GM19193 (cell line): ENCODE data around the gene PTPRD.

Experiments used
- POLR2A ChIP-seq: IDR thresholded peaks from 4 replicates; pipeline ENCODE4 v1.6.1; 2011; ENCODE audit not compliant: insufficient read depth, insufficient read length; ENCODE audit errors: extremely low read depth

Gene PTPRD

GRCh38 chr9:9122230-9122875 is 1490.4 kb downstream of the PTPRD start:
- TF ChIP-seq POLR2A, result no peak

GRCh38 chr9:9117866-9118265 is 1494.9 kb downstream of the PTPRD start:
- TF ChIP-seq POLR2A, result no peak

DNA sequence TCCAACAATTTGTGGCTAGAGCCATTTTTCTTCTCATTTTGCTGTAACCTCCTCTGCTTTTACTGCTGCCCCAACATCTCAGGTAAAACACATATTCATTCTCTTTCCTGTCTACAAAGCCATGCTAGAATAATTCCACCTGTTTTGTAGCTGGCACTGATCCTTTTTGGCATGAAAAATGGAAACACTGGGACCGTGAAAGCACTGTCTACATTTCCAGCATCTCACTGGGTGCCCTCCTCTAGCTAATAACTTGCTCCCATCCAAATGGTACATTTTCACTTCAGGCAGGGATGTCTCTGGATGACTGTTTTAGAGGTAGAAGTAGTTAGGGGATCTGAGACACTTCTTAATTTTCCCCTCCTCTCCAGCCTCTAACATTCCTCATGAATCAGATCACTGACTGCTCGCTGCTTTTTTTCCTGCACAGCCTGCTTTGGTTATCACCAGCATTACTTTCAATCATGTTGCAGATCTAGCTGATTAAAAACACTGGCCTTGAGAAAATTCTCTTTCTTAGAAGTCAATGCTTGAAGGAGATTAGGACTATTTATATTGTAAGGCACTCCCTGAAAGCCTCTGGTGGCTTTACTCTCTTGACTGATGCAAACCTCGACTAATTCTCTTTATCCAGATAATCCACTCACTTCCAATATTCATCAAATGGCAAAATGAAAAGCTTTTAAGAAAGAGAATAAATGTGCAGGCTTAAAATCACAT is 1500.6 kb downstream of the PTPRD start:
- no peak for TF ChIP-seq POLR2A

DNA sequence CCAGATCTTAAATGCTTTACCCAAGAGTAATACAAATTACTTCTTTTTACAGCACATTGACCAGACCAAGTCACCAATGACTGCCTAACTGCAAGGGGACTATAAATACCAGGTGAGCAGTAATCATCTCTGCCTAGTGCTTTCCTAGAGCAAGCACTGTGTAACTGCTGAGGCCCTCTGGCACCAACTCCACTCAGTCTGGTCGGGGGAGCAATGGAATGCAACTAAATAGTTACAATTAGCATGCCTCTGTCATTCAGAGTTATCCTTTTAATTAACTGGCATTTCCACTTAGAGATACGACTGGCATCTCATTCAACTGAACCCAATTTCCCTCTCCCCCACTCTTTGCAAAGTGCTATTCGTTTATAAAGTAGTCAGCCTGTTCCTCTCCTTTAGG is 1504.2 kb downstream of the PTPRD start:
- no peak for TF ChIP-seq POLR2A

DNA sequence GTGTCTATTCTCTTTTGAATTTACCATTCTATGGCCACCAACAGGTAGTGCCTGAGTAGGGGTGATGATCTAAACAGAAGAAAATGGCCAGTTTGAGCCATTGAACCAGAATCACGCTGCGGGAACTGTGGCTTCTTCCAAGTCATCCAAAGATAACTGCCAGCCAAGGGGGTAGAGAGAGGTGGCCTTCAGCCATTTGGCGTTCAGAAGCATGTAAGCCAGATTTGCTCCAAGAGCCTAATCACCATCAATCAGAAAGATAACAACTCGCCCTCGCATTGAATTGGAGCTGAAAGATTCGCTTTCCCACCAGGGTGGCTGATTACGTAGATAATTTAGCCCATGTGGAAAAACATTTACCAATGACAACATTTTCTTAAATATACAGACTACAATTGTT is 1510.5 kb downstream of the PTPRD start:
- TF ChIP-seq POLR2A, result no peak

- TF ChIP-seq POLR2A, result no peak
Measured at GRCh38 chr9:9100070-9100469, 1512.7 kb downstream of the PTPRD start.

DNA sequence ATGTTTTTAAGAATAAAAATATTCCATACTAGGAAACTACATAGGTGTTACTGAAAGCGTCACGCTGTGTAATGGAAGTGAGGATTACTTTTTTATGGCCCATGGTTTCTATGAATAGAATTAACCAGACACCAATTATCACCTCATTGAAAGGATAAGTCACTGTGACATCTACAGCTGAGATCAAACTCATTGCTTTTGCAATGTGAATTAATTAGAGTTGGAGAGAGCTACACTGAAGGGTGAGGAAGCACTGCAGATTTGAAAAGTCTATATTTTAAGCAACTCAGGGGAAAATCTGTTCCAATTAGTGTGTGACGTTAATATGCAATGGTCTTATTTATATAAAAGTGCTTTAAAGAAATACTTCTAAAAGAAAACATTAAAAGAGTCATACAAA is 1513.2 kb downstream of the PTPRD start:
- no peak for TF ChIP-seq POLR2A

GRCh38 chr9:9091387-9091786 is 1521.4 kb downstream of the PTPRD start:
- TF ChIP-seq POLR2A, result no peak

DNA sequence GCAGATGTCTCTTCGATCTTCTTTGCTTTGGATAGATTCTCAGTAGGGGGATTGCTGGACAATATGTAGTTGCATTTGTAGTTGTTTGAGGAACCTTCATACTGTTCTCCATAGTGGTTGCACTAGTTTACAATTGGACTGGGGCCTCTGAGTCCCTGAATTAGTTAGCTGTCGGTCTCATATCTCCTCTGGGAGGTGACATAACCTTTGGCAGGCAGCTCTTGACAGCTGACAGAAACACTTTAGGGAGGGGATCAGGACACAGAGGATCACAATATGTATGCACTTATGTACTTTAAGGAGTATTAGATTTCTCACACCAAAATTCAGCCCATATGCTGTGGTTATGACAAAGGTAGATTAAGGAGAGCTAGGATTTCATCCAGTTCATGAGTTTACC is 1533.3 kb downstream of the PTPRD start:
- no peak for TF ChIP-seq POLR2A

- TF ChIP-seq POLR2A, result no peak
Measured at GRCh38 chr9:9078301-9078700, 1534.5 kb downstream of the PTPRD start.

- no peak for TF ChIP-seq POLR2A
Measured at GRCh38 chr9:9061627-9062026, 1551.2 kb downstream of the PTPRD start.

GRCh38 chr9:9054354-9054992 is 1558.3 kb downstream of the PTPRD start:
- no peak for TF ChIP-seq POLR2A

DNA sequence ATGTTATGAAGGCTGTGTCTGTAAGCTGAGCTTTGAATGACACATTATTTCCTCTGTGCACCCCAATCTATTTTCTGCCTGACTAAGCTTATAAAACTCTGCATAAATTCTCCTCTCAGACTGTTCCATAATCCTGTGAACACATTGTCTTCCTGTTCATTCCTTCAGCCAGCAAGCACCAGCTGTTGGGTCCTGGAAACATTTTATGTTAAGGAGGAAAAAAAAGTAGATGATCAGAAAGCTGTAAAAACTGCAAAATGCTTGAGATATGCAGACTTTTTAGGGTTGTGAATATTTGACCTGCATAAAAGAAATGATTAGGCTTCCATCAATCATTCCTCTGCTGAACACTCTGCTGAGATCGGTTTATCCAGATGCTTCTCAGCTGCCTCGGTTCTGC is 1567.2 kb downstream of the PTPRD start:
- TF ChIP-seq POLR2A, result no peak

GRCh38 chr9:9045072-9045471 is 1567.7 kb downstream of the PTPRD start:
- TF ChIP-seq POLR2A, result no peak

DNA sequence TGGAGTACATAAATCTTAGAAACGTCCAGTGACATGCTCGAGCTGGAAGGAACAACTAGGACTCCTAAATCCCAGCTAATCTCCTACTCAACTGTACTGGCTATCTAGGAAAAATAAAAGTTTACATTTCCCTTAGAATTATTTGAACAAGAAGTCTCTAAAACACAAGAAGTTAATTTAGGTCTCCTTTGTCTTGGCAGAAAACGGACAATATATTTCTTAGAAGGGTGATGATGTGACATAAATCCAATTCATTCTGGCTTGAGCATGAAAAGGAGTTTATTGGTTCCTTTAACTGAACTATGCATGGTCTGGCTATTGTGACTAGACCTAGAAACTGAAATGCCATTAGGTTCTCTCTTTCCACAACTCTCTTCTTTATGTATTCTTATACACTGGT is 1571.0 kb downstream of the PTPRD start:
- no peak for TF ChIP-seq POLR2A

GRCh38 chr9:9033022-9033421 is 1579.8 kb downstream of the PTPRD start:
- TF ChIP-seq POLR2A, result no peak
